K562 (cell line): ENCODE data around the gene LHX3. TPM values are rescaled to one million over a fixed set of nuclear protein-coding genes. Genes with fewer than 3 reads are reported as not detected.

ENCODE experiments used
- BCL6 ChIP-seq: fragments of 250-450 bp; sonication (Bioruptor Pico); IDR thresholded peaks from 2 replicates; pipeline ENCODE4 v1.4.0; 2020
- ERF ChIP-seq: fragments of 450-650 bp; formaldehyde crosslinking; IDR thresholded peaks from 2 replicates; pipeline ENCODE4 v1.4.0; 2020; ENCODE audit warnings: mild to moderate bottlenecking, mixed read lengths
- FOS ChIP-seq: IDR thresholded peaks from 3 replicates; pipeline ENCODE4 v1.6.1; 2011; ENCODE audit not compliant: insufficient read length; ENCODE audit errors: extremely low read depth
- JUND ChIP-seq, 2 experiments: IDR thresholded peaks; 2 replicates in 1 of 2; 3 replicates in 1 of 2; pipeline ENCODE4 v1.6.1; 2011; ENCODE audit warnings: borderline replicate concordance in 2 of 2, low read depth in 2 of 2, low read length in 2 of 2, improper control_type of control experiment in 1 of 2, missing biosample characterization in 1 of 2, missing genetic modification characterization in 1 of 2, missing genetic modification reagents in 1 of 2
- POLR2A ChIP-seq: fragments of 450-650 bp; conservative IDR thresholded peaks from 2 replicates; pipeline ENCODE4 v1.6.1; 2016
- POLR2AphosphoS5 ChIP-seq: IDR thresholded peaks from 2 replicates; pipeline ENCODE4 v1.6.1; 2011; ENCODE audit warnings: mild to moderate bottlenecking, low read depth, low read length, moderate library complexity; ENCODE audit not compliant: control insufficient read depth, insufficient read depth
- POLR2B ChIP-seq: fragments of 450-650 bp; IDR thresholded peaks from 2 replicates; pipeline ENCODE4 v1.6.1; 2018; ENCODE audit warnings: low read depth; ENCODE audit not compliant: partially characterized antibody
- SMAD2 ChIP-seq: fragments of 150-350 bp; IDR thresholded peaks from 2 replicates; pipeline ENCODE4 v1.6.1; 2014; ENCODE audit warnings: low read depth, mild to moderate bottlenecking, low read length
- SMARCB1 ChIP-seq: IDR thresholded peaks from 2 replicates; pipeline ENCODE4 v1.6.1; 2011; ENCODE audit warnings: improper control_type of control experiment, low read depth; ENCODE audit not compliant: insufficient read length
- STAT5A ChIP-seq: IDR thresholded peaks from 2 replicates; pipeline ENCODE4 v1.6.1; 2012; ENCODE audit warnings: low read length, inconsistent platforms, borderline replicate concordance
- TSC22D4 ChIP-seq: fragments of 450-650 bp; IDR thresholded peaks from 2 replicates; pipeline ENCODE4 v1.6.1; 2016; ENCODE audit warnings: missing genetic modification characterization, missing biosample characterization, control low read depth
- ZNF12 ChIP-seq: sonication (generic); formaldehyde crosslinking; IDR thresholded peaks from 2 replicates; pipeline ENCODE4 v1.4.0; 2020; ENCODE audit warnings: mild to moderate bottlenecking, missing genetic modification reagents
- ZNF24 ChIP-seq: fragments of 450-650 bp; IDR thresholded peaks from 2 replicates; pipeline ENCODE4 v1.6.1; 2016
- ZNF347 ChIP-seq: fragments of 450-650 bp; formaldehyde crosslinking; IDR thresholded peaks from 2 replicates; pipeline ENCODE4 v1.4.0; 2020; ENCODE audit warnings: low read depth, mild to moderate bottlenecking, moderate library complexity
- ZNF830 ChIP-seq: fragments of 250-450 bp; sonication (Bioruptor Pico); IDR thresholded peaks from 2 replicates; pipeline ENCODE4 v1.5.0; 2021; ENCODE audit warnings: mild to moderate bottlenecking
- polyA plus RNA-seq, 8 experiments: library from polyadenylated mRNA; depleted of rRNA in 4 of 8; stranded (reverse) in 5 of 8; unstranded in 3 of 8; fragments of >200 nt; fragmentation: Nextera tagmentation in 2 of 8; fragmentation: Illumina TruSeq in 1 of 8; extraction: Ambion mirVana in 2 of 8; extraction: Trizol in 1 of 8; gene quantifications; 2 replicates each; pipeline versions ENCODE4 v1.2.1 to v1.2.3, GENCODE V29; 2011 to 2014; ENCODE audit warnings: inconsistent platforms in 1 of 8, missing spikeins in 1 of 8
- total RNA-seq, 7 experiments: library from RNA; depleted of rRNA in 6 of 7; stranded (reverse); fragments of >200 nt in 6 of 7; fragmentation: Illumina TruSeq in 2 of 7; extraction: Trizol in 2 of 7; gene quantifications; 2 replicates each; pipeline versions ENCODE4 v1.2.1 to v1.2.3, GENCODE V29; 2011 to 2021; ENCODE audit warnings: low replicate concordance in 1 of 7
- TF ChIP-seq, protein P1 (sequence below): sonication (generic); formaldehyde crosslinking; IDR thresholded peaks from 2 replicates; pipeline ENCODE4 v1.8.1; 2023; ENCODE audit warnings: mild to moderate bottlenecking, missing genetic modification reagents
- TF ChIP-seq, protein P2 (sequence below): fragments of 450-650 bp; formaldehyde crosslinking; IDR thresholded peaks from 2 replicates; pipeline ENCODE4 v1.4.0; 2020; ENCODE audit warnings: mild to moderate bottlenecking, moderate library complexity
- TF ChIP-seq, protein P3 (sequence below): fragments of 450-650 bp; IDR thresholded peaks from 2 replicates; pipeline ENCODE4 v1.6.1; 2016; ENCODE audit warnings: low read depth

LHX3 gene
- total and polyA plus RNA-seq, 9 of the 15 experiments (the other 6 are each of a cell fraction or from before 2014, with no cell fraction given) = 0.09 TPM; not detected in 8

DNA sequence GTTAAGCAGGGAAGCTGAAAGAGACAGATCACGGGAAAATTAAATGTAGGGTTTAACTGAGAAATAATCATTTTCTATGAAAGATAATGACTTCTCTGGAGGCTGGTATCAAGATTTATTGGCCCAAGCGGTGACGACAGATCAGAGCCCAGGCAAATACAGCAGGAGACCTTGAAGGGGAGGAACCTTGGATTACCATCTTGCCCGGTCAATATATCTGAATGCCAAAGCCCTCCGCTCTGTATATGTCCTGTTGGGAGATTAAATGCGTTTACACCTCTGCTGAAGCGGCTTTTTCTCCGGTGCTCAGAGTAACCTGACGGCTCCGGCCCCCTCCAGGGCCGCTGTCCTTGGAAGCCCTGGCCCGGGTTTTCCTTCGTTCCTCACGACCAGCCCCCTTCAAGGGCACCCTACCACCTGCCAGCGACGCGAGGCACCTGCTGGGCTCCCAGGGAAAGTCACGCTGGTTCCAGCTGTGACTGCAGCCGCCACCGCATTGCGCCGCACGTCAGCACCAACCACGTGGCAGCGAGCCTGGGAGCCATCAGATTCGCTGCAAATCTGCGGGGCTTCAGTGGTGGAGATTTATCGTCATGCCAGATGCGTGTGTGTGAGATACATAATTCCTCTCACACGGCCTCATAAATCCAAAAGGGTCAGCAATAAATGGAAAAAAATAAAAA, 45.1 kb upstream of the LHX3 start (continued):
- TF ChIP-seq JUND (IDR thresholded peaks at IDR 0.05; ENCODE audit: borderline replicate concordance, low read depth, low read length) (no peak), JUND (tag; IDR thresholded peaks at IDR 0.05; ENCODE audit: borderline replicate concordance, low read depth, low read length) (no peak), ZNF12 (CRISPR knock-in tag) (no peak), ZNF830 (CRISPR knock-in tag) (no peak), POLR2A (no peak), SMAD2 (no peak), POLR2B (no peak), ERF (CRISPR knock-in tag) (no peak), ZNF347 (CRISPR knock-in tag) (no peak), SMARCB1 (no peak), POLR2AphosphoS5 (no peak), BCL6 (no peak), ZNF24 (no peak), STAT5A (no peak), TSC22D4 (tag) (no peak), FOS (no peak)
- TF ChIP-seq, protein P1, sequence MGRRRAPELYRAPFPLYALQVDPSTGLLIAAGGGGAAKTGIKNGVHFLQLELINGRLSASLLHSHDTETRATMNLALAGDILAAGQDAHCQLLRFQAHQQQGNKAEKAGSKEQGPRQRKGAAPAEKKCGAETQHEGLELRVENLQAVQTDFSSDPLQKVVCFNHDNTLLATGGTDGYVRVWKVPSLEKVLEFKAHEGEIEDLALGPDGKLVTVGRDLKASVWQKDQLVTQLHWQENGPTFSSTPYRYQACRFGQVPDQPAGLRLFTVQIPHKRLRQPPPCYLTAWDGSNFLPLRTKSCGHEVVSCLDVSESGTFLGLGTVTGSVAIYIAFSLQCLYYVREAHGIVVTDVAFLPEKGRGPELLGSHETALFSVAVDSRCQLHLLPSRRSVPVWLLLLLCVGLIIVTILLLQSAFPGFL (CRISPR knock-in tag) = no peak
- TF ChIP-seq, protein P2, sequence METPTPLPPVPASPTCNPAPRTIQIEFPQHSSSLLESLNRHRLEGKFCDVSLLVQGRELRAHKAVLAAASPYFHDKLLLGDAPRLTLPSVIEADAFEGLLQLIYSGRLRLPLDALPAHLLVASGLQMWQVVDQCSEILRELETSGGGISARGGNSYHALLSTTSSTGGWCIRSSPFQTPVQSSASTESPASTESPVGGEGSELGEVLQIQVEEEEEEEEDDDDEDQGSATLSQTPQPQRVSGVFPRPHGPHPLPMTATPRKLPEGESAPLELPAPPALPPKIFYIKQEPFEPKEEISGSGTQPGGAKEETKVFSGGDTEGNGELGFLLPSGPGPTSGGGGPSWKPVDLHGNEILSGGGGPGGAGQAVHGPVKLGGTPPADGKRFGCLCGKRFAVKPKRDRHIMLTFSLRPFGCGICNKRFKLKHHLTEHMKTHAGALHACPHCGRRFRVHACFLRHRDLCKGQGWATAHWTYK (CRISPR knock-in tag) = no peak
- TF ChIP-seq, protein P3, sequence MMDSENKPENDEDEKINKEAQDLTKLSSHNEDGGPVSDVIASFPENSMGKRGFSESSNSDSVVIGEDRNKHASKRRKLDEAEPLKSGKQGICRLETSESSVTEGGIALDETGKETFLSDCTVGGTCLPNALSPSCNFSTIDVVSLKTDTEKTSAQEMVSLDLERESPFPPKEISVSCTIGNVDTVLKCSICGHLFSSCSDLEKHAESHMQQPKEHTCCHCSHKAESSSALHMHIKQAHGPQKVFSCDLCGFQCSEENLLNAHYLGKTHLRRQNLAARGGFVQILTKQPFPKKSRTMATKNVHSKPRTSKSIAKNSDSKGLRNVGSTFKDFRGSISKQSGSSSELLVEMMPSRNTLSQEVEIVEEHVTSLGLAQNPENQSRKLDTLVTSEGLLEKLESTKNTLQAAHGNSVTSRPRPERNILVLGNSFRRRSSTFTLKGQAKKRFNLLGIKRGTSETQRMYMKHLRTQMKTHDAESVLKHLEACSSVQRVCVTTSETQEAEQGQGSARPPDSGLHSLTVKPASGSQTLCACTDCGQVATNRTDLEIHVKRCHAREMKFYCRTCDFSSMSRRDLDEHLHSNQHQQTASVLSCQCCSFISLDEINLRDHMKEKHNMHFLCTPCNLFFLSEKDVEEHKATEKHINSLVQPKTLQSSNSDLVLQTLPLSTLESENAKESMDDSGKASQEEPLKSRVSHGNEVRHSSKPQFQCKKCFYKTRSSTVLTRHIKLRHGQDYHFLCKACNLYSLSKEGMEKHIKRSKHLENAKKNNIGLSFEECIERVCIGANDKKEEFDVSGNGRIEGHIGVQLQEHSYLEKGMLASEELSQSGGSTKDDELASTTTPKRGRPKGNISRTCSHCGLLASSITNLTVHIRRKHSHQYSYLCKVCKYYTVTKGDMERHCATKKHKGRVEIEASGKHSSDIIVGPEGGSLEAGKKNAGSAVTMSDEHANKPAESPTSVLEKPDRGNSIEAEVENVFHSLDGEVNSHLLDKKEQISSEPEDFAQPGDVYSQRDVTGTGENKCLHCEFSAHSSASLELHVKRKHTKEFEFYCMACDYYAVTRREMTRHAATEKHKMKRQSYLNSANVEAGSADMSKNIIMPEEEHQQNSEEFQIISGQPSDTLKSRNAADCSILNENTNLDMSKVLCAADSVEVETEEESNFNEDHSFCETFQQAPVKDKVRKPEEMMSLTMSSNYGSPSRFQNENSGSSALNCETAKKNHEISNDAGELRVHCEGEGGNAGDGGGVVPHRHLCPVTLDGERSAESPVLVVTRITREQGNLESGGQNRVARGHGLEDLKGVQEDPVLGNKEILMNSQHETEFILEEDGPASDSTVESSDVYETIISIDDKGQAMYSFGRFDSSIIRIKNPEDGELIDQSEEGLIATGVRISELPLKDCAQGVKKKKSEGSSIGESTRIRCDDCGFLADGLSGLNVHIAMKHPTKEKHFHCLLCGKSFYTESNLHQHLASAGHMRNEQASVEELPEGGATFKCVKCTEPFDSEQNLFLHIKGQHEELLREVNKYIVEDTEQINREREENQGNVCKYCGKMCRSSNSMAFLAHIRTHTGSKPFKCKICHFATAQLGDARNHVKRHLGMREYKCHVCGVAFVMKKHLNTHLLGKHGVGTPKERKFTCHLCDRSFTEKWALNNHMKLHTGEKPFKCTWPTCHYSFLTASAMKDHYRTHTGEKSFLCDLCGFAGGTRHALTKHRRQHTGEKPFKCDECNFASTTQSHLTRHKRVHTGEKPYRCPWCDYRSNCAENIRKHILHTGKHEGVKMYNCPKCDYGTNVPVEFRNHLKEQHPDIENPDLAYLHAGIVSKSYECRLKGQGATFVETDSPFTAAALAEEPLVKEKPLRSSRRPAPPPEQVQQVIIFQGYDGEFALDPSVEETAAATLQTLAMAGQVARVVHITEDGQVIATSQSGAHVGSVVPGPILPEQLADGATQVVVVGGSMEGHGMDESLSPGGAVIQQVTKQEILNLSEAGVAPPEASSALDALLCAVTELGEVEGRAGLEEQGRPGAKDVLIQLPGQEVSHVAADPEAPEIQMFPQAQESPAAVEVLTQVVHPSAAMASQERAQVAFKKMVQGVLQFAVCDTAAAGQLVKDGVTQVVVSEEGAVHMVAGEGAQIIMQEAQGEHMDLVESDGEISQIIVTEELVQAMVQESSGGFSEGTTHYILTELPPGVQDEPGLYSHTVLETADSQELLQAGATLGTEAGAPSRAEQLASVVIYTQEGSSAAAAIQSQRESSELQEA = no peak
